Inferior parietal cortex (tissue), 1 donor: ENCODE results near the gene PGS1.

ENCODE experiments used
- DNase-seq: peaks from one replicate; pipeline ENCODE4 v3.0.0-alpha.2; 2016; ENCODE audit errors: extremely low spot score

The PGS1 gene

GRCh38 chr17:78427140-78427539 lies 48.7 kb downstream of the PGS1 start:
- DNase-seq: no peak

- DNase-seq: no peak
Observed at GRCh38 chr17:78428025-78428575, 49.7 kb downstream of the PGS1 start.

GRCh38 chr17:78428836-78429617 lies 50.6 kb downstream of the PGS1 start:
- DNase-seq: no peak

- no peak for DNase-seq
Observed at GRCh38 chr17:78429618-78429995, 51.2 kb downstream of the PGS1 start.

GRCh38 chr17:78430892-78431691 lies 52.6 kb downstream of the PGS1 start:
- DNase-seq: no peak

GRCh38 chr17:78431692-78431958 lies 53.2 kb downstream of the PGS1 start:
- DNase-seq: no peak

GRCh38 chr17:78432226-78433012 lies 54.0 kb downstream of the PGS1 start:
- DNase-seq: peak; percentile 67

- no peak for DNase-seq
Observed at GRCh38 chr17:78433013-78433727, 54.7 kb downstream of the PGS1 start.

GRCh38 chr17:78433780-78434335 lies 55.4 kb downstream of the PGS1 start:
- DNase-seq: no peak

GRCh38 chr17:78434455-78435329 lies 56.2 kb downstream of the PGS1 start:
- DNase-seq: no peak

GRCh38 chr17:78435330-78436005 lies 57.0 kb downstream of the PGS1 start:
- no peak for DNase-seq

GRCh38 chr17:78437508-78438169 lies 59.2 kb downstream of the PGS1 start:
- DNase-seq: no peak

- DNase-seq: no peak
Observed at GRCh38 chr17:78438271-78438691, 59.8 kb downstream of the PGS1 start.

GRCh38 chr17:78438694-78439325 lies 60.4 kb downstream of the PGS1 start:
- no peak for DNase-seq

- no peak for DNase-seq
Observed at GRCh38 chr17:78441271-78441971, 63.0 kb downstream of the PGS1 start.

- no peak for DNase-seq
Observed at GRCh38 chr17:78442648-78443218, 64.3 kb downstream of the PGS1 start.

GRCh38 chr17:78444392-78444791 lies 65.9 kb downstream of the PGS1 start:
- DNase-seq: no peak

GRCh38 chr17:78446833-78447232 lies 68.4 kb downstream of the PGS1 start:
- DNase-seq: no peak
